ENCODE results near the gene GPC6.

The GPC6 gene

GRCh38 chr13:93361703-93362102, 135.1 kb downstream of the GPC6 start:
- no peak overlapping the region for H3K4me3 ChIP-seq (ENCODE audit: low read depth, low read length)
- TF ChIP-seq CTCF (IDR thresholded peaks at IDR 0.05; ENCODE audit: borderline replicate concordance, insufficient read depth, low read depth, low read length), result no peak

- no peak for TF ChIP-seq CTCF (IDR thresholded peaks at IDR 0.05; ENCODE audit: borderline replicate concordance, insufficient read depth, low read depth, low read length)
- no peak overlapping the region for H3K4me3 ChIP-seq (ENCODE audit: low read depth, low read length)
Observed at GRCh38 chr13:93364166-93364565, 137.6 kb downstream of the GPC6 start.

- no peak for TF ChIP-seq CTCF (IDR thresholded peaks at IDR 0.05; ENCODE audit: borderline replicate concordance, insufficient read depth, low read depth, low read length)
- no peak overlapping the region for H3K4me3 ChIP-seq (ENCODE audit: low read depth, low read length)
Observed at GRCh38 chr13:93368296-93368695, 141.7 kb downstream of the GPC6 start.

- no peak for TF ChIP-seq CTCF (IDR thresholded peaks at IDR 0.05; ENCODE audit: borderline replicate concordance, insufficient read depth, low read depth, low read length)
- no peak overlapping the region for H3K4me3 ChIP-seq (ENCODE audit: low read depth, low read length)
Observed at GRCh38 chr13:93368718-93369117, 142.1 kb downstream of the GPC6 start.

- H3K4me3 ChIP-seq (ENCODE audit: low read depth, low read length), result no peak overlapping the region
- TF ChIP-seq CTCF (IDR thresholded peaks at IDR 0.05; ENCODE audit: borderline replicate concordance, insufficient read depth, low read depth, low read length), result no peak
Observed at GRCh38 chr13:93372856-93373255, 146.2 kb downstream of the GPC6 start.

GRCh38 chr13:93375491-93375890, 148.9 kb downstream of the GPC6 start:
- no peak overlapping the region for H3K4me3 ChIP-seq (ENCODE audit: low read depth, low read length)
- TF ChIP-seq CTCF (IDR thresholded peaks at IDR 0.05; ENCODE audit: borderline replicate concordance, insufficient read depth, low read depth, low read length), result no peak

- no peak for TF ChIP-seq CTCF (IDR thresholded peaks at IDR 0.05; ENCODE audit: borderline replicate concordance, insufficient read depth, low read depth, low read length)
Observed at GRCh38 chr13:93377196-93377595, 150.6 kb downstream of the GPC6 start.

More at GRCh38 chr13:93377196-93377595, 150.6 kb downstream of the GPC6 start:
- no peak overlapping the region for H3K4me3 ChIP-seq (ENCODE audit: low read depth, low read length)

All from GM12875 (cell line).